Fibroblast of lung (primary cell): ENCODE results near the gene TMEM223.
"Not testable (repeated sequence)": the region's sequence is repeated elsewhere in the genome, so short reads cannot be mapped to it uniquely, and the experiment has no call there.

ENCODE experiments used
- CTCF ChIP-seq, 2 donors: IDR thresholded peaks in 1 of 2; conservative IDR thresholded peaks in 1 of 2; 1 replicate in 1 of 2; 2 replicates in 1 of 2; pipeline ENCODE4 v1.5.1; 2011 to 2012; ENCODE audit warnings: low read length in 2 of 2, control low read depth in 1 of 2, inconsistent platforms in 1 of 2, low read depth in 1 of 2, mild to moderate bottlenecking in 1 of 2
- EZH2 ChIP-seq: IDR thresholded peaks from 2 replicates; pipeline ENCODE4 v1.5.1; 2012; ENCODE audit warnings: low read length, control low read depth, mild to moderate bottlenecking; ENCODE audit errors: missing control alignments

GRCh38 chr11:62828130-62828529 is 36.3 kb upstream of the TMEM223 start:
- not testable (repeated sequence) for TF ChIP-seq CTCF (conservative IDR thresholded peaks at IDR 0.05 in 1 of 2, IDR thresholded peaks at IDR 0.05 in 1 of 2; ENCODE audit: low read depth in 1 of 2, low read length in 2 of 2); EZH2
